ENCODE measurements around the gene PRCP.

PRCP gene

GRCh38 chr11:82823647-82824619, 76.3 kb downstream of the PRCP start:
- Histone ChIP-seq H3K27ac (ENCODE audit: low read depth, low read length) (no peak overlapping the region), H2BK15ac (replicated peaks; ENCODE audit: low read depth) (no peak overlapping the region), H2BK5ac (ENCODE audit: low read length) (no peak overlapping the region), H4K8ac (ENCODE audit: low read depth, low read length) (no peak overlapping the region), H4K5ac (ENCODE audit: low read length) (no peak overlapping the region), H3K18ac (ENCODE audit: low read length) (no peak overlapping the region), H3K4me1 (ENCODE audit: control insufficient read depth, low read depth, low read length) (no peaks in the 10 kb centered on the region), H3K23ac (ENCODE audit: low read length) (no peak overlapping the region), H3K27me3 (ENCODE audit: insufficient read depth, low read length, poor library complexity) (no peaks in the 10 kb centered on the region), H3K4me2 (ENCODE audit: low read length) (no peak overlapping the region), H3K56ac (ENCODE audit: low read length) (no peak overlapping the region), H3K4me3 (ENCODE audit: low read length) (no peak overlapping the region), H3K36me3 (ENCODE audit: control insufficient read depth, insufficient read depth, low read length) (no peaks in the 10 kb centered on the region), H2AK5ac (ENCODE audit: low read length) (no peak overlapping the region), H2BK120ac (ENCODE audit: low read depth, low read length) (no peak overlapping the region), H3K4ac (ENCODE audit: low read depth, low read length) (no peak overlapping the region), H3K79me1 (ENCODE audit: low read length) (no peaks in the 10 kb centered on the region), H3K79me2 (ENCODE audit: control insufficient read depth, insufficient read depth, low read length) (no peaks in the 10 kb centered on the region), H3K9ac (ENCODE audit: low read length) (no peak overlapping the region)
- no peak for DNase-seq
- WGBS (ENCODE audit: extremely low coverage, insufficient coverage, low lambda C conversion rate), result no CpG with 5 or more reads among the region's 2 CpGs

GRCh38 chr11:82818409-82819043, 81.7 kb downstream of the PRCP start:
- Histone ChIP-seq H4K5ac (ENCODE audit: low read length) (no peak overlapping the region), H3K27ac (ENCODE audit: low read depth, low read length) (no peak overlapping the region), H2AK5ac (ENCODE audit: low read length) (no peak overlapping the region), H3K56ac (ENCODE audit: low read length) (no peak overlapping the region), H2BK5ac (ENCODE audit: low read length) (no peak overlapping the region), H2BK15ac (replicated peaks; ENCODE audit: low read depth) (no peak overlapping the region), H3K23ac (ENCODE audit: low read length) (no peak overlapping the region), H3K4me2 (ENCODE audit: low read length) (no peak overlapping the region), H3K4ac (ENCODE audit: low read depth, low read length) (no peak overlapping the region), H3K9ac (ENCODE audit: low read length) (no peak overlapping the region), H4K8ac (ENCODE audit: low read depth, low read length) (no peak overlapping the region), H3K36me3 (ENCODE audit: control insufficient read depth, insufficient read depth, low read length) (no peaks in the 10 kb centered on the region), H3K18ac (ENCODE audit: low read length) (no peak overlapping the region), H3K4me1 (ENCODE audit: control insufficient read depth, low read depth, low read length) (peaks cover 2% of the 10 kb centered on the region), H3K79me2 (ENCODE audit: control insufficient read depth, insufficient read depth, low read length) (no peaks in the 10 kb centered on the region), H3K27me3 (ENCODE audit: insufficient read depth, low read length, poor library complexity) (no peaks in the 10 kb centered on the region), H3K4me3 (ENCODE audit: low read length) (no peak overlapping the region), H3K79me1 (ENCODE audit: low read length) (no peaks in the 10 kb centered on the region), H2BK120ac (ENCODE audit: low read depth, low read length) (no peak overlapping the region)
- DNase-seq, result peak; percentile 58
- WGBS (ENCODE audit: extremely low coverage, insufficient coverage, low lambda C conversion rate), result no CpG with 5 or more reads among the region's 10 CpGs

- no CpG with 5 or more reads among the region's 2 CpGs for WGBS (ENCODE audit: extremely low coverage, insufficient coverage, low lambda C conversion rate)
- Histone ChIP-seq H2BK5ac (ENCODE audit: low read length) (no peak overlapping the region), H3K27ac (ENCODE audit: low read depth, low read length) (no peak overlapping the region)
Observed at GRCh38 chr11:82815406-82815805, 84.8 kb downstream of the PRCP start.

GRCh38 chr11:82814379-82814778, 85.9 kb downstream of the PRCP start:
- Histone ChIP-seq H2BK15ac (replicated peaks; ENCODE audit: low read depth) (no peak overlapping the region), H3K56ac (ENCODE audit: low read length) (no peak overlapping the region), H3K4ac (ENCODE audit: low read depth, low read length) (no peak overlapping the region), H2BK120ac (ENCODE audit: low read depth, low read length) (no peak overlapping the region), H3K36me3 (ENCODE audit: control insufficient read depth, insufficient read depth, low read length) (no peaks in the 10 kb centered on the region), H3K23ac (ENCODE audit: low read length) (no peak overlapping the region), H4K8ac (ENCODE audit: low read depth, low read length) (no peak overlapping the region), H3K27ac (ENCODE audit: low read depth, low read length) (no peak overlapping the region), H2BK5ac (ENCODE audit: low read length) (no peak overlapping the region), H3K18ac (ENCODE audit: low read length) (no peak overlapping the region), H3K27me3 (ENCODE audit: insufficient read depth, low read length, poor library complexity) (no peaks in the 10 kb centered on the region), H3K4me1 (ENCODE audit: control insufficient read depth, low read depth, low read length) (peaks cover 2% of the 10 kb centered on the region), H4K5ac (ENCODE audit: low read length) (no peak overlapping the region), H3K79me2 (ENCODE audit: control insufficient read depth, insufficient read depth, low read length) (no peaks in the 10 kb centered on the region), H3K79me1 (ENCODE audit: low read length) (no peaks in the 10 kb centered on the region), H3K4me3 (ENCODE audit: low read length) (no peak overlapping the region), H2AK5ac (ENCODE audit: low read length) (no peak overlapping the region), H3K9ac (ENCODE audit: low read length) (no peak overlapping the region), H3K4me2 (ENCODE audit: low read length) (no peak overlapping the region)
- no CpG with 5 or more reads among the region's 4 CpGs for WGBS (ENCODE audit: extremely low coverage, insufficient coverage, low lambda C conversion rate)
- no peak for DNase-seq

More at GRCh38 chr11:82815406-82815805, 84.8 kb downstream of the PRCP start:
- no peak overlapping the region for H2BK15ac ChIP-seq (replicated peaks; ENCODE audit: low read depth)
- no peak overlapping the region for H3K23ac ChIP-seq (ENCODE audit: low read length)
- H3K36me3 ChIP-seq (ENCODE audit: control insufficient read depth, insufficient read depth, low read length), result no peaks in the 10 kb centered on the region
- H2AK5ac ChIP-seq (ENCODE audit: low read length), result no peak overlapping the region
- no peak overlapping the region for H4K5ac ChIP-seq (ENCODE audit: low read length)
- no peak overlapping the region for H3K4me2 ChIP-seq (ENCODE audit: low read length)
- peaks cover 2% of the 10 kb centered on the region for H3K4me1 ChIP-seq (ENCODE audit: control insufficient read depth, low read depth, low read length)
- DNase-seq, result no peak
- no peak overlapping the region for H3K18ac ChIP-seq (ENCODE audit: low read length)
- no peaks in the 10 kb centered on the region for H3K27me3 ChIP-seq (ENCODE audit: insufficient read depth, low read length, poor library complexity)
- no peak overlapping the region for H2BK120ac ChIP-seq (ENCODE audit: low read depth, low read length)
- no peak overlapping the region for H3K4me3 ChIP-seq (ENCODE audit: low read length)
- no peak overlapping the region for H3K56ac ChIP-seq (ENCODE audit: low read length)
- H3K9ac ChIP-seq (ENCODE audit: low read length), result no peak overlapping the region
- H3K4ac ChIP-seq (ENCODE audit: low read depth, low read length), result no peak overlapping the region
- no peaks in the 10 kb centered on the region for H3K79me1 ChIP-seq (ENCODE audit: low read length)
- no peak overlapping the region for H4K8ac ChIP-seq (ENCODE audit: low read depth, low read length)
- H3K79me2 ChIP-seq (ENCODE audit: control insufficient read depth, insufficient read depth, low read length), result no peaks in the 10 kb centered on the region

- Histone ChIP-seq H3K4me3 (ENCODE audit: low read length) (no peak overlapping the region), H3K18ac (ENCODE audit: low read length) (no peak overlapping the region), H3K56ac (ENCODE audit: low read length) (no peak overlapping the region), H3K79me1 (ENCODE audit: low read length) (no peaks in the 10 kb centered on the region), H3K4me2 (ENCODE audit: low read length) (no peak overlapping the region), H3K9ac (ENCODE audit: low read length) (no peak overlapping the region), H3K4me1 (ENCODE audit: control insufficient read depth, low read depth, low read length) (peaks cover 2% of the 10 kb centered on the region), H2AK5ac (ENCODE audit: low read length) (no peak overlapping the region), H2BK15ac (replicated peaks; ENCODE audit: low read depth) (no peak overlapping the region), H2BK5ac (ENCODE audit: low read length) (no peak overlapping the region), H3K27ac (ENCODE audit: low read depth, low read length) (no peak overlapping the region), H3K23ac (ENCODE audit: low read length) (no peak overlapping the region), H3K4ac (ENCODE audit: low read depth, low read length) (no peak overlapping the region), H3K27me3 (ENCODE audit: insufficient read depth, low read length, poor library complexity) (peaks cover 2% of the 10 kb centered on the region), H4K8ac (ENCODE audit: low read depth, low read length) (no peak overlapping the region), H2BK120ac (ENCODE audit: low read depth, low read length) (no peak overlapping the region), H3K36me3 (ENCODE audit: control insufficient read depth, insufficient read depth, low read length) (no peaks in the 10 kb centered on the region), H4K5ac (ENCODE audit: low read length) (no peak overlapping the region), H3K79me2 (ENCODE audit: control insufficient read depth, insufficient read depth, low read length) (no peaks in the 10 kb centered on the region)
- no CpG with 5 or more reads among the region's 8 CpGs for WGBS (ENCODE audit: extremely low coverage, insufficient coverage, low lambda C conversion rate)
- peak; percentile 49 for DNase-seq
Observed at GRCh38 chr11:82811369-82811768, 88.9 kb downstream of the PRCP start.
